Calu3 (cell line): ENCODE measurements around the gene TCF4. TPM values are rescaled to one million over a fixed set of nuclear protein-coding genes. Genes with fewer than 3 reads are reported as not detected.

Experiments
- BruUV-seq: library from RNA; stranded (reverse); fragments of 400-500 nt; replicated peaks from 2 replicates; lab custom pipeline; 2021; lab: Mats Ljungman, UMichigan
- CTCF ChIA-PET: fragments of 300-600 bp; sonication (Branson Sonifier 250); formaldehyde crosslinking; loops from one replicate; lab custom pipeline; 2022; ENCODE audit warnings: antibody characterized with exemption; lab: Charles Lee
- DNase-seq: peaks from one replicate; pipeline ENCODE4 v3.0.0; 2022
- H3K27ac Mint-ChIP-seq: one replicate; pipeline ENCODE4 v1.8.0; 2022; ENCODE audit warnings: mixed read lengths; ENCODE audit not compliant: unreplicated experiment
- H3K27me3 Mint-ChIP-seq: one replicate; pipeline ENCODE4 v1.8.0; 2022; ENCODE audit warnings: mixed read lengths; ENCODE audit not compliant: unreplicated experiment
- H3K36me3 Mint-ChIP-seq: one replicate; pipeline ENCODE4 v1.8.0; 2022; ENCODE audit warnings: mild to moderate bottlenecking, moderate library complexity, mixed read lengths; ENCODE audit not compliant: insufficient read depth, unreplicated experiment
- H3K4me1 Mint-ChIP-seq: one replicate; pipeline ENCODE4 v1.8.0; 2022; ENCODE audit warnings: mild to moderate bottlenecking, low read depth, mixed read lengths; ENCODE audit not compliant: unreplicated experiment
- H3K4me3 Mint-ChIP-seq: one replicate; pipeline ENCODE4 v1.8.0; 2022; ENCODE audit warnings: mild to moderate bottlenecking, low read depth, moderate library complexity, mixed read lengths; ENCODE audit not compliant: unreplicated experiment
- H3K9me3 Mint-ChIP-seq: one replicate; pipeline ENCODE4 v1.8.0; 2022; ENCODE audit warnings: low read depth, mixed read lengths; ENCODE audit not compliant: unreplicated experiment
- CTCF ChIP-seq: fragments of 200-600 bp; IDR thresholded peaks from one replicate; pipeline ENCODE4 v1.8.0; 2022; ENCODE audit warnings: antibody characterized with exemption; ENCODE audit not compliant: unreplicated experiment
- intact Hi-C: fragments of 100-400 bp; cut with micrococcal nuclease; formaldehyde crosslinking; loops from one replicate; pipeline ENCODE4 v1.10.0; 2022; ENCODE audit not compliant: unreplicated experiment
- total RNA-seq: library from RNA; stranded (reverse); gene quantifications from 2 replicates; pipeline ENCODE4 v1.2.3, GENCODE V29; 2022

The TCF4 gene
- total RNA-seq, 1 experiment from 2014 or later: 0.21 TPM

- intact Hi-C loops: no loop called here
- BruUV-seq: no TSS peak
- DNase-seq: no peak
- Mint-ChIP-seq H3K4me3 (no peak overlapping the region), H3K36me3 (no peaks in the 10 kb centered on the region), H3K9me3 (no peaks in the 10 kb centered on the region), H3K4me1 (no peaks in the 10 kb centered on the region), H3K27ac (no peak overlapping the region), H3K27me3 (no peaks in the 10 kb centered on the region)
- TF ChIP-seq CTCF: no peak
- CTCF ChIA-PET: no interaction called here
Measured at GRCh38 chr18:55539240-55539639, 48.8 kb downstream of the TCF4 start.

GRCh38 chr18:55534996-55535395 lies 53.0 kb downstream of the TCF4 start:
- Mint-ChIP-seq H3K27ac (no peak overlapping the region), H3K4me3 (no peak overlapping the region), H3K9me3 (no peaks in the 10 kb centered on the region), H3K36me3 (no peaks in the 10 kb centered on the region), H3K27me3 (no peaks in the 10 kb centered on the region), H3K4me1 (no peaks in the 10 kb centered on the region)
- CTCF ChIA-PET: no interaction called here
- intact Hi-C loops: no loop called here
- no peak for DNase-seq
- BruUV-seq: no TSS peak
- no peak for TF ChIP-seq CTCF

- Mint-ChIP-seq H3K4me1 (no peaks in the 10 kb centered on the region), H3K4me3 (no peak overlapping the region), H3K9me3 (no peaks in the 10 kb centered on the region), H3K27me3 (no peaks in the 10 kb centered on the region), H3K27ac (no peak overlapping the region), H3K36me3 (no peaks in the 10 kb centered on the region)
- DNase-seq: no peak
- CTCF ChIA-PET: no interaction called here
- intact Hi-C loops: no loop called here
- no peak for TF ChIP-seq CTCF
- no TSS peak for BruUV-seq
Measured at GRCh38 chr18:55534547-55534946, 53.4 kb downstream of the TCF4 start.

- CTCF ChIA-PET: no interaction called here
- TF ChIP-seq CTCF: no peak
- Mint-ChIP-seq H3K4me1 (no peaks in the 10 kb centered on the region), H3K36me3 (no peaks in the 10 kb centered on the region), H3K4me3 (no peak overlapping the region), H3K27ac (no peak overlapping the region), H3K27me3 (no peaks in the 10 kb centered on the region), H3K9me3 (no peaks in the 10 kb centered on the region)
- DNase-seq: no peak
- intact Hi-C loops: no loop called here
- no TSS peak for BruUV-seq
Measured at GRCh38 chr18:55530166-55530565, 57.8 kb downstream of the TCF4 start.
